VCaP (cell line): Measurements from ENCODE around the gene FSTL4.

Experiments
- H3K27ac ChIP-seq: fragments of 450-650 bp; 2 replicates; pipeline ENCODE4 v1.5.1; 2017
- CTCF ChIP-seq: fragments of 450-650 bp; conservative IDR thresholded peaks from 2 replicates; pipeline ENCODE4 v1.5.1; 2017; ENCODE audit warnings: mild to moderate bottlenecking, moderate library complexity

FSTL4 gene

GRCh38 chr5:133367071-133367786 lies 245.1 kb downstream of the FSTL4 start:
- H3K27ac ChIP-seq, result no peak overlapping the region
- TF ChIP-seq CTCF, result no peak

- no peak for TF ChIP-seq CTCF
- H3K27ac ChIP-seq, result no peak overlapping the region
Measured at GRCh38 chr5:133366438-133366837, 245.9 kb downstream of the FSTL4 start.

- no peak for TF ChIP-seq CTCF
Measured at GRCh38 chr5:133365738-133366137, 246.6 kb downstream of the FSTL4 start.

GRCh38 chr5:133364936-133365707 lies 247.2 kb downstream of the FSTL4 start:
- H3K27ac ChIP-seq, result no peak overlapping the region
- peak; percentile 49 for TF ChIP-seq CTCF

More at GRCh38 chr5:133365738-133366137, 246.6 kb downstream of the FSTL4 start:
- no peak overlapping the region for H3K27ac ChIP-seq

GRCh38 chr5:133363807-133364587 lies 248.3 kb downstream of the FSTL4 start:
- no peak overlapping the region for H3K27ac ChIP-seq
- TF ChIP-seq CTCF, result no peak

- no peak for TF ChIP-seq CTCF
- no peak overlapping the region for H3K27ac ChIP-seq
Measured at GRCh38 chr5:133362438-133362837, 249.9 kb downstream of the FSTL4 start.

- TF ChIP-seq CTCF, result no peak
- no peak overlapping the region for H3K27ac ChIP-seq
Measured at GRCh38 chr5:133361922-133362321, 250.4 kb downstream of the FSTL4 start.
